GM19328 (cell line): Measurements from ENCODE around the gene MAPK12.

Source experiments
- ATAC-seq: cut with Tn5 transposase; IDR thresholded peaks from one replicate; pipeline ENCODE4 v1.9.1; 2021; ENCODE audit warnings: mild to moderate bottlenecking, moderate library complexity; ENCODE audit not compliant: unreplicated experiment

The MAPK12 gene

GRCh38 chr22:50236731-50237409 is 24.6 kb downstream of the MAPK12 start:
- no peak for ATAC-seq

DNA sequence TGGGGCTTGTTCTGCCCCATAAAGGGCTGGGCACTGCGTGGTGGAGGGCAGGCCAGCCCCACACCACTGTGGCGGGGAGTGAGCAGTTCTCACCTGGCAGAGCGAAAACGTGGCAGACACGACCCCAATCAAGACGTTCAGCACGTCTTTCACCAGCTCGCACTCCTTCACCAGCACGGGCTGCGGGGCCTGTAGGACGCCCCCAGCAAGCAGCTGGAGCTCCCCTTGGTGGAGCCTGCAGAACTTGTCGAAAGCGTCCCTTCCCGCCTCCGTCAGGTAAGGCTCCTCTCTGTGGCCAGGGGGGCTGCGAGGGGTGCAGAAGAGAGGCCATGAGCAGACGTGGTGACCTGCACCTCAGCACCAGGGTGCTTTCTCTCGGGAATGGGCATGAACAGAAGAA is 28.3 kb downstream of the MAPK12 start:
- no peak for ATAC-seq

DNA sequence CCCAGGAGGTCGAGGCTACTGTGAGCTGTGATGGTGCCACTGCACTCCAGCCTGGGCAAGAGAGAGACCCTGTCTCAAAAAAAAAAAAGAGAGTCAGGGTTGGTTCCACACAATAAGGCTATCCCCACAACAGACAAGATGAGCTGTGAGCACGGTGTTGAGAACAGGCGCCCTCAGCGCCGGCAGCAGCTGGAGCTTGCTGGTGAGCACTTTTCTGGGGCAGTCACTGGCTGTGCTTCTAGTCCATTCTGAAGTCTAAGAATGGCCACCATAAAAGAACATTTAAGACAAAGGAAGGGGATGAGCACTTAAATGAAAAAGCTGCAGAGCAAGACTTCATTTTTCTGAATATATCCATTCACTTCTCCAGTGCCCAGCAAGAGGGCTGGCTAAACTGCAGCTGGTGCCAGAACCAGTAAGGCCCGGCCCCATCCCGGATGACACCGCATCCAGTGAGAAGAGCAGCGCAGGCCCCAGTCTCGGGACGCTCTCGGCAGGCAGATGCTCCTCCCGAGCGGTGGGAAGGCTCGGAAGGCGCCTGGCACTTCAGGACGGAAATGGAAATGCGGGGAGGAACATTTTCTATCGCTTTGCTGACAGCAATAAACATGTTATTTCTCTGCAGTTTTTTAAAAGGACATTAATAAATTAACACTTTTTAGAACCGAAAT is 28.9 kb downstream of the MAPK12 start:
- ATAC-seq: no peak

GRCh38 chr22:50229370-50229769 is 32.1 kb downstream of the MAPK12 start:
- ATAC-seq: no peak

- no peak for ATAC-seq
Measured at GRCh38 chr22:50228366-50228765, 33.1 kb downstream of the MAPK12 start.

DNA sequence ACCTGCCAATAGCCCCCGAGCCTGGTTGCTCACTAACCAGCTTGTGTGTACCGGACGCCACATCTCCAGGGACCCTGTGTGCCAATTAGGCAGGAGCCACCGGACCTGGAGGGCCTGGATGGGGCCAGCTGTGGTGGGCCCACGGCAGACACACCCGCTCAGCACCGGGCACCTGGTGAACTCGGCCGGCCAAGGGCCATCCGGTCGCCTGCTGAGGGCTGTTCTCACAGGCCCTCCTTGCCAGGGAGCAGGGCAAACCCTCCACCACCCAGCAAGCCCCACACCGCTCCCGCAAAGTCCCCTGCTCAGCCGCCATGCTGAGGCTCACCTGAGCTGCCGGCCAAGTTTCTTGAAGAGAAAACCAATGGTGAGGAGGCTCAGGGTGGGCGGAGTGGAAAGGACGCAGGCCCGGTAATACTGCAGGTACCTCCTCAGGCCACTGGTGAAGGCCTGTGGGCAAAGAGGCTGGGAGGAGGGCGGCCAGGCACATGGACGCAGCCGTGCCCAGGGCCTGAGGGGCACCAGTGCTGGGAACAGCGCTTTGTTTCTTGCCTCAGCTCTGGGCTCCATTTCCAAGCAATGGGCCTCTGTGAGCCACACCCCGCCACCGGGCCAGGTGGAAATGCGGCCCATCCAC is 33.8 kb downstream of the MAPK12 start:
- ATAC-seq: no peak

GRCh38 chr22:50226875-50227165 is 34.7 kb downstream of the MAPK12 start:
- no peak for ATAC-seq

DNA sequence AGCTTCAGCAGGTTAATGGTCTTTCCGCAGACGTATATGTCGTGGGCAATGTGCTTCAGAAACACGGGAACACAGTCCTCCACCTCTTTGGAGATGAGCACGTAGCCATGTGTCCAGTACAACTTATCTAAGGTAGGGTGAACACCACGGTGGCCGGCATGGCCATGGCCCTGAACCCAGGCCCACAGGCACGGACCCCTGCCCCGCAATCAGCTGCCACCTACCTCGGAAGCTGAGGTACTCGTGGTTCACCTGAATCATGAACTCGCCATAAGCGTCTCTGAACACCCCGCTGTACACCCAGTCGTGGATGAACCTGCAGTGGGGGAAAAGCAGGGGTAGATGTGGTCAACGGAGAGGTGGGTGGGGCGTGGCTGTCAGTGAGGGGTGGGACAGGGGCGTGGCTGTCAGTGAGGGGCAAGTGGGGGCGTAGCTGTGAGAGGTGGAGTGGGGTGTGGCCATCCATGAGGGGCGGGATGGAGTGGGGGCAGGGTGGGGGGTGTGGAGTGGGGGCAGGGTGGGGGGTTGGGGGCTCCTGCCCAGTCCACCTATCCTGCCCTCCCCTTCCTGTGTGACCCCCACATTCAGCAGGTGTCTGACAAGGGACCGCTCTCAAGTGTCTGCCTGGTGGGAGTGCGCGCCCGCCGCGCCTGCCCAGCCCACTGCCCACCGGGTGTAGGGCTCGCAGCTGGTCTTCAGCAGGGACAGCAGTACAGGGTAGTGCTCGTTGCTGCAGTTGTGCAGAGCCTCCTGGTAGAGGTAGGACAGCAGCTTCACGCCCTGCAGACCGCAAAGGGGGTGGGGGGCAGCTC is 35.2 kb downstream of the MAPK12 start:
- ATAC-seq: no peak

DNA sequence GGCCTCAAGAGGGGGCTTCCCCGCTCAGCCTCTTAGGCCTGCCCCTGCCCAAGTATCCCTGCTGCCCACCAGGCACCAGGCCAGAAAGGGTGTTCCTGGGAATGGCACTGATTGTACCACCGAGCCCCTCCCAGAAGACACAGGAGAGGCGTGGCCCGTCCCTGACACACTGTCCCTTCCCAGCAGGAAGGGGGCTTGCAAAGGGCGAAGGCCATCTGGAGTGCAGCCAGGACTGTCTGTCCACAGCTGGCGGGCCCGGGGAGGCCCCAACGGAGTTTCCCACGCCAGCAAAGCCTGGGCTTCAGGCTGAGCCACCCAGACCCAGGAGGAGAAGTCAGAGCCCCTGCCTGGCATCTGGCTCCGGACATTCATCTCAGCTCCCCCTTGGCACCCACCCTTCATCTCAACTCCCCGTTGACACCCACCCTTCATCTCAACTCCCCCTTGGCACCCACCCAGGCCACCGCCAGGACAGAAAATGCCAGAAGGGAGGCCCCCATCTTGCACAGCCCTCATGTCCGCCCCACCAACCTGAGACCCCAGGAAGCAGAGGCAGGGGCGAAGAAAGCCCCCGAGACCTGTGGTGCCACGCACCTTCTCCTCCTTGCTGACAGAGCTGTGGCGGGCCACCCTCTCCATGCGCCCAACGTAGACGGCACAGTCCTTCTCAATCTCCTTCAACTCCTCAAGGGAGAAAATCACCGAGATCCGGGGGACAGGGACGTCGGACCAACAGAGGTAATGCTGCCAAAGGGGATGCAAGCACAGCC is 36.1 kb downstream of the MAPK12 start:
- no peak for ATAC-seq

- ATAC-seq: no peak
Measured at GRCh38 chr22:50224071-50224470, 37.4 kb downstream of the MAPK12 start.

GRCh38 chr22:50222508-50222907 is 39.0 kb downstream of the MAPK12 start:
- no peak for ATAC-seq

DNA sequence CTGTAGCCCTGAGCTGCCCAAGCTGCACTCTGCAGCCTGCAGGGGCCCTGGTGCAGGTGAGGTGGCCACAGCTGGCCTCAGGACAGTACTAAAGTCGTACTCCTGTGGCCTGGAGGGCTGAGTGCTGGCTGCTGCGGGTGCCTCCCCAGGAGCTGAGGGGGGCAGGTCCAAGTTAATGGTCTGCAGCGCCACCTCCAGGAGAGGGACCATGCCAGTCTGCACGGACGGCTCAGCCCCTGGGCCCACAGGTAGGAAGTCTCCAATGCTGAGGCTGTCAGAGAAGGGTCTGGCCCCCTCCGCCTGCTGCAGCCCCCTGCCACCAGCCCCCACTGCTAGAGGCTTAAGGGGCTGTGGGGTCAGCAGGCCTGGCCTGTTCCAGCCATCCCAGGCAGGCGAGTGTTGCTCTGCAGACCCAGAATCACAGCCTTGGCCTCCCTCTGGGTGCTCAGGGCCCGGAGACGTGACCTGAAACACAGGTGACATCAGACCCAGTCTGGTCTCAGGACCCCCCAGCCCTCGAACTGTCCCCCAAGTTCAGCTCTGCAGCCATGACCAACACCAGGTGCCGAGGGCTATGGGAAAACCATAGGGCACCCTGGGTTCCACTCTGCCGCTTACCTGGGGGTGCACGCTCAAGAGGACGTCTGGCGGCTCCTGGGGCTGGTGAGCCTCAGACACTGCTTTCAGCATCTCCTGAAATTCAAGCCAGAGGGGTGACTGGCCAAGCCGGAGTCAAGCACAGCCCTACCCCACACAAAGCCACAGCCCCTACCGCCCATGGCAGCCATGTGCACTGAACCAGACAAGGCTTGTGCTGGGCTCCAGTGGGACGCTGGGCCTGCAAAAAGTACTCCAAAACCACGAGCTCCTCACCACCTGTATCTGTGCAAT is 39.8 kb downstream of the MAPK12 start:
- ATAC-seq: no peak

DNA sequence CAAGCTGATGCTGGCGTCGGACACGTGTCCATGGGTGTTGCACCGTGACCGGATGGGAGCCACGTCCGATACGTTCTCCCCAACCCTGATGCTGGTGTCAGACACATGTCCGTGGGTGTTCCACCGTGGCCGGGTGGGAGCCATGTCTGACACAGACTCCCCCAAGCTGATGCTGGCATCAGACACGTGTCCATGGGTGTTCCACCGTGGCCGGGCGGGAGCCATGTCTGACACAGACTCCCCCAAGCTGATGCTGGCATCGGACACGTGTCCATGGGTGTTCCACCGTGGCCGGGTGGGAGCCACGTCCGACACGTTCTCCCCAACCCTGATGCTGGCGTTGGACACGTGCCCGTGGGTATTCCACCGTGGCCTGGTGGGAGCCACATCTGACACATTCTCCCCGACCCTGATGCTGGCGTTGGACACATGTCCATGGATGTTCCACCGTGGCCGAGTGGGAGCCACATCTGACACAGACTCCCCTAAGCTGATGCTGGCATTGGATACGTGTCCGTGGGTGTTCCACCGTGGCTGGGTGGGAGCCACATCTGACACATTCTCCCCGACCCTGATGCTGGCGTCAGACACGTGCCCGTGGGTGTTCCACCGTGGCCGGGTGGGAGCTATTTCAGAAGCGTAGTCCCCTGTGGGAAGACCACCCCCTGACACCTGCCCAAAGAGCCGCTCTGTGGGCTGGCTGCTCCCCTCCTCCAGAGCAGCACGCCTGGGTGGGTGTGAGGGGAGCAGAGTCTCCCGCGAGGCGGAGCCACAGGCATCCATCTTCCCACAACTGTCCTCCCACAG is 40.7 kb downstream of the MAPK12 start:
- ATAC-seq: no peak

GRCh38 chr22:50219800-50220602 is 41.5 kb downstream of the MAPK12 start:
- ATAC-seq: no peak

DNA sequence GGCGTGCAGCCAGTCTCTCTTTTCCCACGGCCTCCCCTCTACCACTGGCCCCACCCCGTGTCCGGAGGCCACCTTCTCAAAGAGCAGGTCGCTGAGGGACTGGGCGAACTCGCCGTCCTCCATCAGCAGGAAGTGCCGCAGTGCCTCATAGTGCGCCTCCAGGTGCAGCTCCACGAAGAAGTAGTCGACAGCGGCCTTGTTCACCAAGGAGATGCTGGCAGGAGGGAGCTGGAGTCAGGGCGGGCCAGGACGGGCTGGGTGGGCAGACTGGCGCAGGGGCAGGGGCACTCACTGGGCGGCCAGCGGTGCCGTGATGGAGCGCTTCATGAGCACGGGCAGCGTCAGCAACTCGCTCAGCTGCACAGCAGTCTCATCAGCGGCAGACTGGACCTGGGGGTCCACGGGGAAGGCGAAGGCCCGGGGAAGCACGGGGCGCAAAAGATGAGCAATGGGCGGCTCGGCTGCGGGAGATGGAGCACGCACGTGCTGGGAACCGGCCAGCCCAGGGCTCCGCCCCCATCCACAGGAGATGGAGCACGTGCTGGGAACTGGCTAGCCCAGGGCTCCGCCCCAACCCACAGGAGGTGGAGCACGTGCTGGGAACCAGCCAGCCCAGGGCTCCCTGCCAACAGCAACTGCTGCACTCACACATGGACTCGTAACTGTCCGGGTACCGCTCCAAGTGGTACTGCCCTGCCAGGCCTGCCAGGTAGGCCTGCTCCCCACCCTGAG is 42.3 kb downstream of the MAPK12 start:
- no peak for ATAC-seq

- ATAC-seq: no peak
Measured at GRCh38 chr22:50218153-50218995, 43.1 kb downstream of the MAPK12 start.
